Trophoblast cell (in vitro differentiated cells and primary cell): Measurements from ENCODE around the gene FERMT1.

Experiments
- DNase-seq, 2 donors: peaks; one replicate each; pipeline ENCODE4 v3.0.0-alpha.2; 2016
- H2AFZ ChIP-seq: 2 replicates; pipeline ENCODE4 v1.6.1; 2013; ENCODE audit warnings: low read length, moderate library complexity, mild to moderate bottlenecking; ENCODE audit not compliant: insufficient read depth, poor library complexity
- H2AK5ac ChIP-seq: 2 replicates; pipeline ENCODE4 v1.6.1; 2013; ENCODE audit warnings: mild to moderate bottlenecking, low read length
- H2BK120ac ChIP-seq: 2 replicates; pipeline ENCODE4 v1.6.1; 2013; ENCODE audit warnings: low read length, mild to moderate bottlenecking, moderate library complexity; ENCODE audit not compliant: insufficient read depth, poor library complexity
- H2BK12ac ChIP-seq: 2 replicates; pipeline ENCODE4 v1.6.1; 2013; ENCODE audit warnings: mild to moderate bottlenecking, low read length, moderate library complexity
- H2BK5ac ChIP-seq: 2 replicates; pipeline ENCODE4 v1.6.1; 2013; ENCODE audit warnings: low read length, low read depth, moderate library complexity, mild to moderate bottlenecking; ENCODE audit not compliant: poor library complexity
- H3K14ac ChIP-seq: 2 replicates; pipeline ENCODE4 v1.6.1; 2013; ENCODE audit warnings: mild to moderate bottlenecking, low read length
- H3K18ac ChIP-seq: 2 replicates; pipeline ENCODE4 v1.6.1; 2013; ENCODE audit warnings: mild to moderate bottlenecking, low read length
- H3K23ac ChIP-seq: 2 replicates; pipeline ENCODE4 v1.6.1; 2013; ENCODE audit warnings: low read length
- H3K27ac ChIP-seq: 2 replicates; pipeline ENCODE4 v1.5.1; 2013; ENCODE audit warnings: low read depth, mild to moderate bottlenecking, inconsistent platforms, low read length, moderate library complexity
- H3K27me3 ChIP-seq: 2 replicates; pipeline ENCODE4 v1.6.1; 2013; ENCODE audit warnings: inconsistent platforms, mild to moderate bottlenecking, low read length, moderate library complexity; ENCODE audit not compliant: insufficient read depth
- H3K36me3 ChIP-seq, 2 experiments: 1 replicate in 1 of 2; 2 replicates in 1 of 2; pipeline ENCODE4 v1.6.1; 2013; ENCODE audit warnings: low read length in 2 of 2, mild to moderate bottlenecking in 2 of 2, moderate library complexity in 1 of 2; ENCODE audit not compliant: insufficient read depth in 2 of 2, control insufficient read depth in 1 of 2
- H3K4ac ChIP-seq: 2 replicates; pipeline ENCODE4 v1.6.1; 2013; ENCODE audit warnings: low read depth, mild to moderate bottlenecking, low read length, moderate library complexity
- H3K4me1 ChIP-seq, 2 experiments: 1 replicate in 1 of 2; 2 replicates in 1 of 2; pipeline ENCODE4 v1.6.1; 2013; ENCODE audit warnings: low read length in 2 of 2, mild to moderate bottlenecking in 2 of 2, moderate library complexity in 1 of 2; ENCODE audit not compliant: insufficient read depth in 2 of 2, control insufficient read depth in 1 of 2
- H3K4me2 ChIP-seq: 2 replicates; pipeline ENCODE4 v1.6.1; 2013; ENCODE audit warnings: inconsistent platforms, mild to moderate bottlenecking, low read length, moderate library complexity
- H3K4me3 ChIP-seq: 2 replicates; pipeline ENCODE4 v1.5.1; 2013; ENCODE audit warnings: mild to moderate bottlenecking, low read depth, low read length, inconsistent platforms
- H3K79me1 ChIP-seq: one replicate; pipeline ENCODE4 v1.6.1; 2013; ENCODE audit warnings: low read length
- H3K79me2 ChIP-seq: 2 replicates; pipeline ENCODE4 v1.6.1; 2013; ENCODE audit warnings: low read length, mild to moderate bottlenecking; ENCODE audit not compliant: control insufficient read depth, insufficient read depth, poor library complexity
- H3K9ac ChIP-seq: 2 replicates; pipeline ENCODE4 v1.6.1; 2013; ENCODE audit warnings: mild to moderate bottlenecking, low read length
- H3K9me3 ChIP-seq: 2 replicates; pipeline ENCODE4 v1.6.1; 2013; ENCODE audit warnings: low read depth, mild to moderate bottlenecking, control low read depth, inconsistent platforms, low read length; ENCODE audit not compliant: insufficient read depth
- H4K12ac ChIP-seq: 2 replicates; pipeline ENCODE4 v1.6.1; 2013; ENCODE audit warnings: low read depth, mild to moderate bottlenecking, low read length, moderate library complexity
- H4K8ac ChIP-seq: 2 replicates; pipeline ENCODE4 v1.6.1; 2013; ENCODE audit warnings: low read depth, mild to moderate bottlenecking, low read length, moderate library complexity
- H4K91ac ChIP-seq: one replicate; pipeline ENCODE4 v1.6.1; 2013; ENCODE audit warnings: low read depth, mild to moderate bottlenecking, low read length, moderate library complexity
- WGBS: extraction: QIAGEN DNeasy Blood & Tissue Kit; methylation state at CpG from one replicate; pipeline ENCODE4 v1.1.7; 2013; ENCODE audit warnings: missing lambda C conversion rate; ENCODE audit not compliant: insufficient read length, insufficient coverage; ENCODE audit errors: extremely low coverage; 5-methylcytosine and 5-hydroxymethylcytosine counted together

FERMT1 gene

DNA sequence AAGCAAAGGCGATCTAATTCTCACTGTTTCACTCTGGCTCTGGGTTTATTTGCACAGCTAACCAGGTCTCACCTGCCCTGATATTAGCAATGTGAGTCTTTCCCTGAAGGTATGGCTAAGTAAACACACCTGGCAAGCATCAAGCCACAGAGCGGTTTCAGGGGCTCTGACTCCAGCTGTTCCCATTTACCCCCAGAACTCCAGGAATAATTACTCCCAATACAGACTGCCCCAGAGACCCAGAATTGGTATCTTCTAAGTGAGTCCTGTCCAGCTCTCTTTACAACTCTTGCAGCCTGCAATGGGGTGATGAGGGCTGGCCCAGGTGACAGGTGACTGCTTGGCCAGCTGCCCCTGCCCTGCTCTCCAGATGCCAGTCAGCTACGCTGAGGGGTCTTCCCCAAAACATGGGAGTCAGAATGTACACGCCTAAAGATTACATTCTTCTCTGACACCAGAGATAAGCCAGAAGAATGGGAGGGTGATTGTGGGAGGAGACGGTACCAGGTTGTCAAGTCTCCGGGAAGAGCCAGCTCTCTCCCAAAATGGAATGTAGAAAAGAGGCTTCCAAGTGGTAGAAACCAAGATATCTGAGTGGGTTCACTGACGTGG is 64.0 kb downstream of the FERMT1 start:
- no peak overlapping the region for H2AK5ac ChIP-seq
- no peak overlapping the region for H3K9ac ChIP-seq
- no peak overlapping the region for H4K91ac ChIP-seq
- no peak overlapping the region for H3K27ac ChIP-seq
- no peak overlapping the region for H2AFZ ChIP-seq
- no peaks in the 10 kb centered on the region for H3K36me3 ChIP-seq
- H3K79me1 ChIP-seq: peaks cover 3% of the 10 kb centered on the region
- no peak overlapping the region for H3K18ac ChIP-seq
- no peak overlapping the region for H3K23ac ChIP-seq
- H3K9me3 ChIP-seq: no peaks in the 10 kb centered on the region
- no peak overlapping the region for H2BK12ac ChIP-seq
- no peak overlapping the region for H2BK5ac ChIP-seq
- no peak overlapping the region for H4K12ac ChIP-seq
- no peak for DNase-seq
- H3K4ac ChIP-seq: no peak overlapping the region
- no peak overlapping the region for H3K14ac ChIP-seq
- H3K79me2 ChIP-seq: no peaks in the 10 kb centered on the region
- peak overlapping the region; percentile 36 for H3K4me2 ChIP-seq
- H2BK120ac ChIP-seq: no peak overlapping the region
- WGBS: no CpG with 5 or more reads among the region's 7 CpGs
- no peak overlapping the region for H3K4me3 ChIP-seq
- no peak overlapping the region for H4K8ac ChIP-seq
- H3K27me3 ChIP-seq: no peaks in the 10 kb centered on the region
- peaks cover 27 to 31% of the 10 kb centered on the region in 2 experiments for H3K4me1 ChIP-seq

DNA sequence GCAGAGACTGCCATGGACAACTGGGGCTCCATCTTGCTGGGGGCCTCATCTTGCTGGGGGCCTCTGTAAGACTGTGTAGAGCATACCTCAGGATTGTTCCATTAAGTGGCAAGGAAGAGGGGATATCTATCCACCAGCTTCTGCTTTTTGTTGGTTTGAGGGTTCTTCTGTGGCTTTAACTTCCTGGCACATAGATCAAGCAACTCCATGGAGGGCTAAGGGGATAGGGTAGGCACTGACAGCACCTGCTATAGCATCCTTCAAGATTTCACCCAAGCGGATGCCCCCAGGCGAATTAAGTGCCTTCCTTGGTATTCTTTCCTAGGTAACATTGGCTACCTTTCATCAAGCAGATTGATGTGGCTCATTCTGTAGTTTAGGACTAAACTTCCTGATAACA is 65.1 kb downstream of the FERMT1 start:
- Histone ChIP-seq H3K4me1 (peaks cover 37 to 42% of the 10 kb centered on the region in 2 experiments), H2BK5ac (no peak overlapping the region), H2AFZ (no peak overlapping the region), H3K9me3 (no peaks in the 10 kb centered on the region), H2AK5ac (no peak overlapping the region), H2BK12ac (peak overlapping the region; percentile 20), H4K8ac (no peak overlapping the region), H3K18ac (no peak overlapping the region), H4K91ac (no peak overlapping the region), H3K4me3 (no peak overlapping the region), H3K36me3 (no peaks in the 10 kb centered on the region), H3K4ac (no peak overlapping the region), H3K79me2 (no peaks in the 10 kb centered on the region), H3K4me2 (no peak overlapping the region), H3K27ac (no peak overlapping the region), H3K79me1 (peaks cover 3% of the 10 kb centered on the region), H4K12ac (no peak overlapping the region), H3K14ac (no peak overlapping the region), H3K27me3 (peaks cover under 1% of the 10 kb centered on the region), H2BK120ac (no peak overlapping the region), H3K9ac (no peak overlapping the region), H3K23ac (no peak overlapping the region)
- no CpG with 5 or more reads among the region's 2 CpGs for WGBS
- DNase-seq: no peak

DNA sequence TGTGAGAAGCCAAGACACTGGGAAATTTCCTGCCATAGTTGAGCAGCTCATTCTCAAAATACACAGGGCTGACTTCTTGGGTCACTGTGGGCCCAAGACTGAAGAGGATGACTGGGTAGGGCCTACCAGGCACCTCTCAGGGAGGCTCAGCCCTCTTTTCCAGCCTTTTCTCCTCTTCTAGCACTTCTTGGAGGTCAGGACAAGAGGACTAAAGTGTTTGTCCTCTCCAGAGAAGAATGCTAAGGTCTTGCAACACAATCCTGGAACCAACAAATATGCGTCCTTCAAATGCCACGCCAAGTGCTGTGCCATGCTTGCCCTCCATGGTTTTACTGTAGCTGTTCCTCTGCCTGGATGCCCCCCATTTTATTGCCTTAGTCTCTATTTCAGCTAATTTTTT is 65.7 kb downstream of the FERMT1 start:
- Histone ChIP-seq H2BK12ac (peak overlapping the region; percentile 53), H3K18ac (no peak overlapping the region), H3K79me1 (peaks cover 3% of the 10 kb centered on the region), H2BK5ac (no peak overlapping the region), H3K9me3 (no peaks in the 10 kb centered on the region), H4K8ac (no peak overlapping the region), H2AFZ (no peak overlapping the region), H3K4ac (no peak overlapping the region), H3K36me3 (no peaks in the 10 kb centered on the region), H3K4me1 (peaks cover 43 to 47% of the 10 kb centered on the region in 2 experiments), H4K91ac (no peak overlapping the region), H3K27me3 (peaks cover 3% of the 10 kb centered on the region), H3K79me2 (no peaks in the 10 kb centered on the region), H3K4me2 (no peak overlapping the region), H3K9ac (no peak overlapping the region), H3K23ac (no peak overlapping the region), H2AK5ac (no peak overlapping the region), H3K4me3 (no peak overlapping the region), H4K12ac (no peak overlapping the region), H3K27ac (no peak overlapping the region), H3K14ac (no peak overlapping the region), H2BK120ac (no peak overlapping the region)
- WGBS: no CpG with 5 or more reads among the region's 2 CpGs
- no peak for DNase-seq

DNA sequence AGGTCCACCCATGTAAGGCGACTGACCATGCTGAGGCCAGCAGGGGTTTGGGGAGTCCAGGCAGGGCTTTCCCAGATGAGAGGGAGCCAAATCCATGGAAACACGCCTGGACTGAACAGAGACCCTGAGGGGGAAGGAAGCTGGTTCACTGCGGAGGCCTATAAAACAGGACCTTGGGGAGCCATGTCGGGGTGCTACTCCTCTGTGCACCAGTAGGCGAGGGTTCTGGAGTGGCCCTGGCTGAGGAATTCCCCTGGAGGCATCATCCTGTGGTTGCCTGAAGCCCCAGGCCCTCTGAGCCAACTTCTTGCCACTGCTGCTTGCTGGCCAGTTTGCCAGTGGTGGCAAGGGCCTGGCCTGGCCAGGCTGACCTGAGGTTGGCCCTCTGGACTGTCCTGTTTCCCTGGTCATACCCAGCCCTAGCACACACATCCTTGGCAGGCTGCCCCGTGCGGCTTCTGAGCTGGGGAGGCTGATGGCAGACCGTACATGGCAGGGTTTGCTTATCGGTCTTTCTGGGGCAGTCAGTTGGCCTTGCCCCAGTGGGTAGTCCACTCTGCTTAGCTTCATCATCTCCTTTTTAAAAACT is 66.8 kb downstream of the FERMT1 start:
- H4K8ac ChIP-seq: no peak overlapping the region
- H3K27me3 ChIP-seq: peaks cover 5% of the 10 kb centered on the region
- no CpG with 5 or more reads among the region's 9 CpGs for WGBS
- no peaks in the 10 kb centered on the region for H3K79me2 ChIP-seq
- H3K4ac ChIP-seq: no peak overlapping the region
- peaks cover 46 to 52% of the 10 kb centered on the region in 2 experiments for H3K4me1 ChIP-seq
- no peaks in the 10 kb centered on the region for H3K9me3 ChIP-seq
- H2AK5ac ChIP-seq: no peak overlapping the region
- H3K4me3 ChIP-seq: no peak overlapping the region
- H3K9ac ChIP-seq: no peak overlapping the region
- peak overlapping the region; percentile 9 for H2BK120ac ChIP-seq
- no peak overlapping the region for H4K12ac ChIP-seq
- peak overlapping the region; percentile 38 for H4K91ac ChIP-seq
- no peak for DNase-seq
- no peak overlapping the region for H3K23ac ChIP-seq
- H3K36me3 ChIP-seq: no peaks in the 10 kb centered on the region
- no peak overlapping the region for H3K14ac ChIP-seq
- H3K79me1 ChIP-seq: peaks cover 6% of the 10 kb centered on the region
- H2BK12ac ChIP-seq: peak overlapping the region; percentile 58
- H3K18ac ChIP-seq: no peak overlapping the region
- no peak overlapping the region for H2AFZ ChIP-seq
- peak overlapping the region; percentile 7 for H2BK5ac ChIP-seq
- H3K27ac ChIP-seq: no peak overlapping the region
- no peak overlapping the region for H3K4me2 ChIP-seq
